ENCODE data around the gene DYRK4. TPM values are rescaled to one million over a fixed set of nuclear protein-coding genes. Genes with fewer than 3 reads are reported as not detected.

The DYRK4 gene
- total and polyA plus RNA-seq, 2 donors from 2014 or later, result 32.8 to 49.0 TPM

DNA sequence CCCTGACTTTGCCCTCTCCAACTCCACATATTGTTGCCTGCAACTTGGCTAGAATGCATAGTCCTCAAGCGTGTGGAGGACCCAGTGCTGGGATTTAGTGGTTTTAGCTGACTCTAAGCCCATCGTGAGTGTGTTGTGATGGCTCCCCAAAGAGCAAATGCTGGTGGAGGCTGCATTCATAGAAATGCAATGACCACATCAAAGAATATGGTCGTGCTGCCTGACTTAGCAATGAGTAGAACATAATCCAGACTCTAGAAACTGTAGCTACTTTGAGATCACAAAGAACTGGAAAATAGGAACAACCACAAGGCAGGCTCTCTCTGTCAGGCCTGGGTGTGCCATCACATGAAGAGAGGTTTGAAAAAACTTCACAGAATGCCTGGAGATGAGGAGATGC lies 1.3 kb downstream of the DYRK4 start:
- Histone ChIP-seq H3K27me3 (ENCODE audit: control insufficient read depth, insufficient read depth, low read length) (no peaks in the 10 kb centered on the region), H3K36me3 (ENCODE audit: control insufficient read depth in 2 of 3, insufficient read depth in 3 of 3, low read length in 3 of 3) (no peaks in the 10 kb centered on the region), H3K9ac (ENCODE audit: low read length in 3 of 3) (no peak overlapping the region), H3K27ac (ENCODE audit: low read depth in 2 of 2, low read length in 2 of 2) (no peak overlapping the region), H3K4me3 (ENCODE audit: low read length in 3 of 3) (no peak overlapping the region), H3K9me3 (ENCODE audit: control insufficient read depth in 2 of 3, insufficient read depth in 1 of 3, low read length in 3 of 3) (no peaks in the 10 kb centered on the region), H3K4me1 (ENCODE audit: control insufficient read depth in 2 of 3, insufficient read depth in 2 of 3, low read depth in 1 of 3, low read length in 3 of 3) (peaks cover 0 to 8% (median 5%) of the 10 kb centered on the region in 3 donors)
- TF ChIP-seq, protein P1, sequence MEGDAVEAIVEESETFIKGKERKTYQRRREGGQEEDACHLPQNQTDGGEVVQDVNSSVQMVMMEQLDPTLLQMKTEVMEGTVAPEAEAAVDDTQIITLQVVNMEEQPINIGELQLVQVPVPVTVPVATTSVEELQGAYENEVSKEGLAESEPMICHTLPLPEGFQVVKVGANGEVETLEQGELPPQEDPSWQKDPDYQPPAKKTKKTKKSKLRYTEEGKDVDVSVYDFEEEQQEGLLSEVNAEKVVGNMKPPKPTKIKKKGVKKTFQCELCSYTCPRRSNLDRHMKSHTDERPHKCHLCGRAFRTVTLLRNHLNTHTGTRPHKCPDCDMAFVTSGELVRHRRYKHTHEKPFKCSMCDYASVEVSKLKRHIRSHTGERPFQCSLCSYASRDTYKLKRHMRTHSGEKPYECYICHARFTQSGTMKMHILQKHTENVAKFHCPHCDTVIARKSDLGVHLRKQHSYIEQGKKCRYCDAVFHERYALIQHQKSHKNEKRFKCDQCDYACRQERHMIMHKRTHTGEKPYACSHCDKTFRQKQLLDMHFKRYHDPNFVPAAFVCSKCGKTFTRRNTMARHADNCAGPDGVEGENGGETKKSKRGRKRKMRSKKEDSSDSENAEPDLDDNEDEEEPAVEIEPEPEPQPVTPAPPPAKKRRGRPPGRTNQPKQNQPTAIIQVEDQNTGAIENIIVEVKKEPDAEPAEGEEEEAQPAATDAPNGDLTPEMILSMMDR (IDR thresholded peaks at IDR 0.05; ENCODE audit: borderline replicate concordance, extremely low read depth, insufficient read depth), result no peak
- intact Hi-C loops (cut with DNase I), result no loop called here
- DNase-seq, result no peak
- FAIRE-seq, result no peak

DNA sequence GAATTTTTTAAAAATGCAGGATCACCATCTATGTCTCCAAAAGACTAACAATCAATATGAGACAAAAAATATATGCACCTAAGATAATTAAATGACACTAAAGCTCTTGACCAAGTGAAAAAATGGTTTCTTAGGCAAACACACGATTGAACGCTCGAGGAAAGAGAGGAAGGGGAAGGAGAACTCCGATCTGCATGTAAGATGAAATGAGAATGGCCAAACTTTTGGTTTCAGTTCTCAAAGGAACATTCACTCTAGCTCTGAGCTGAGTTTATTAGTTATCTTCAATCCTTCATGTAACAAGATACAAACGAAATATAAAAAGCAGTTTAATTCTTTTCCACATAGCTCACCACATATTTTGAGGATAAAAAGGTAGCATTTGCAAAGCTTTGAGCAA lies 2.8 kb downstream of the DYRK4 start:
- no peak overlapping the region for H3K4me3 ChIP-seq (ENCODE audit: low read length in 3 of 3)
- H3K4me1 ChIP-seq (ENCODE audit: control insufficient read depth in 2 of 3, insufficient read depth in 2 of 3, low read depth in 1 of 3, low read length in 3 of 3), result peaks cover 0 to 8% (median 5%) of the 10 kb centered on the region in 3 donors
- FAIRE-seq (no peak), DNase-seq (no peak)
- no peaks in the 10 kb centered on the region for H3K36me3 ChIP-seq (ENCODE audit: control insufficient read depth in 2 of 3, insufficient read depth in 3 of 3, low read length in 3 of 3)
- TF ChIP-seq, protein P1 (IDR thresholded peaks at IDR 0.05; ENCODE audit: borderline replicate concordance, extremely low read depth, insufficient read depth), result no peak
- H3K27ac ChIP-seq (ENCODE audit: low read depth in 2 of 2, low read length in 2 of 2), result no peak overlapping the region
- no peak overlapping the region for H3K9ac ChIP-seq (ENCODE audit: low read length in 3 of 3)
- intact Hi-C loops (cut with DNase I), result no loop called here
- no peaks in the 10 kb centered on the region for H3K27me3 ChIP-seq (ENCODE audit: control insufficient read depth, insufficient read depth, low read length)
- no peaks in the 10 kb centered on the region for H3K9me3 ChIP-seq (ENCODE audit: control insufficient read depth in 2 of 3, insufficient read depth in 1 of 3, low read length in 3 of 3)

DNA sequence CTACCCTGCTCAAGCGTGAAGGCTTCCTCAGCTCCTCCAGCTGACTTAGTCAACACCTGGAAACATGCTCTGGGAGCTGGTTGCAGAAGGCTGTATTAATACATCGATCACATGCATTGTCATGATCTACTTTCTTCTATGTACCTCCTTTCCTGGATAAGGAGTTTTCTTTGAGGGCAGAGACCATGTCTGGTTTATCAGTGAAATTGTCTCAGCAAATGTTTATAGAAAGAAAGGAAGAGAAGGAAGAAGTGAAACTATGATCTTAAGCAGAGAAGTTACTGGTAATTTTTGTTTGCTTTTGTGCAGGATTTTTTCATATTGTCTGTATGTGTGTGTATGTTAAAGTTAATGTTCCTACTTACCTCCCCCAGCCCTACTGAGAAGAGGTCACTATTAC lies 4.5 kb downstream of the DYRK4 start:
- H3K9me3 ChIP-seq (ENCODE audit: control insufficient read depth in 2 of 3, insufficient read depth in 1 of 3, low read length in 3 of 3), result no peaks in the 10 kb centered on the region
- H3K27ac ChIP-seq (ENCODE audit: low read depth in 2 of 2, low read length in 2 of 2), result no peak overlapping the region
- intact Hi-C loops (cut with DNase I), result no loop called here
- TF ChIP-seq, protein P1 (IDR thresholded peaks at IDR 0.05; ENCODE audit: borderline replicate concordance, extremely low read depth, insufficient read depth), result no peak
- H3K4me3 ChIP-seq (ENCODE audit: low read length in 3 of 3), result no peak overlapping the region
- H3K4me1 ChIP-seq (ENCODE audit: control insufficient read depth in 2 of 3, insufficient read depth in 2 of 3, low read depth in 1 of 3, low read length in 3 of 3), result peaks cover 0 to 8% (median 5%) of the 10 kb centered on the region in 3 donors
- FAIRE-seq (no peak), DNase-seq (no peak)
- H3K27me3 ChIP-seq (ENCODE audit: control insufficient read depth, insufficient read depth, low read length), result no peaks in the 10 kb centered on the region
- no peak overlapping the region for H3K9ac ChIP-seq (ENCODE audit: low read length in 3 of 3)
- no peaks in the 10 kb centered on the region for H3K36me3 ChIP-seq (ENCODE audit: control insufficient read depth in 2 of 3, insufficient read depth in 3 of 3, low read length in 3 of 3)

All from kidney (tissue), 14 donors.